HG03064 (cell line): ENCODE measurements around the gene DBN1.

Source experiments
- ATAC-seq: cut with Tn5 transposase; IDR thresholded peaks from one replicate; pipeline ENCODE4 v1.9.1; 2021; ENCODE audit warnings: low read depth; ENCODE audit not compliant: unreplicated experiment

DBN1 gene

DNA sequence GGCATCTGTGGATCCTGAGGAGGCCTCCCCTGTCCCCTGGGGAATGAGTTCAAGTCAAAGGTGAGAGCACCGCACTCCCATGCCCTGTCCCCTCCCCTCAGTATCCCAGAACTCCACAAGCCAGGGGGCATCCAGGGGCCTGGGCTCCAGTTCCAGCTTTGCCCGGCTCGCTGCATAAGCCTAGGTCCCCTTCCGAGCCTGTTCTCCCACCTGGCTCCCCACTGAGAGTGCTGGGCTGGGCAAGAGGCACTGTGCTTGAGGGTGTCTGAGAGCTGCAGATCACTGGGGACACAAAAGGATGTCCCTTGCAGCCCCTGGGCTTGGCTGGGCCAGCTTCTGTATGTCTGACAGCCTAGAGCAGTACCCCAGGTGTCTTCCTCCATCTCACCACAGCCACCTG, 31.6 kb upstream of the DBN1 start:
- no peak for ATAC-seq

- ATAC-seq = no peak
Measured at GRCh38 chr5:177504086-177505056, 30.9 kb upstream of the DBN1 start.

GRCh38 chr5:177503351-177504085, 30.1 kb upstream of the DBN1 start:
- ATAC-seq = no peak

GRCh38 chr5:177502886-177503285, 29.5 kb upstream of the DBN1 start:
- no peak for ATAC-seq

GRCh38 chr5:177501874-177502678, 28.6 kb upstream of the DBN1 start:
- no peak for ATAC-seq

GRCh38 chr5:177500685-177501522, 27.5 kb upstream of the DBN1 start:
- no peak for ATAC-seq

GRCh38 chr5:177499842-177500241, 26.4 kb upstream of the DBN1 start:
- no peak for ATAC-seq

DNA sequence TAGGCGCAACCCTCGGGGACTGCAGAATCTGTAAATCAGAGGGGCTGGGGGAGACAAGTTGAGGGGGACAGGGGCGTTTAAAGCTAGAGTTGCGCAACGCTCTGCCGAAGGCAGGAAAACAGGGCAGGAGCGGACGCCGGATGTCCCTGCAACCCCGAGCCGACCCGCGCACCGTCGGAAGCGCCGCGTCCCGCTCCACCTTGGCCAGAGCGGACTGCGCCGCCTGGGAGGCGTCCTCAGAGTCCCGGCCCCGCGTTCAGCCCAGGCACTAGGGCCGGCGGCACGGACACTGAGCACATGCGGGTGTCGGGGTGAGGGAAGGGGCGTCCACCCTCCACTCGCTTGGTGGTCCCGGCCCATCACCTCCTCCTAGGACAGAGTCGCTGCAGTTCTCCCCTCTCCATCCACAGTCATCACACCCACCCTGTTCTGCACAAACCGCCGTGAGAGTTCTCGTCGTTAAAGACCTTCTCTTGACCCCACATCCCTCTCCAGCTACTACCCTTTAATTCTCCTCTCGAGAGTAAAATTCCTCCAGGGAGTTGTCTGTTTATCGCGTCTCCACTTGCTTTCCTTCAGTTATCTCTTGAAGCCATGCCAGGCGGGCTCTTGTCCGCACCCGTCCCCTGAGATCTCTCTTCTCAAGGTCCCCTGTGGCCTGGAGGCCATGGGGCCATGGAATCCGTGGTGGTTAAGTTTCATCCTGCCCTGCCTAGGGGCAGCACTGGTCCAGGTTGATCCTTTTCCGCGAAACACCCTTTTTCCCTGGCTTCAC, 24.8 kb upstream of the DBN1 start:
- no peak for ATAC-seq

GRCh38 chr5:177497292-177498012, 24.0 kb upstream of the DBN1 start, which contains the start of gene PDLIM7:
TSS of gene PDLIM7 (minus strand) at chr5:177497604. CDS start at chr5:177496512, 1,092 bp downstream.
- peak; percentile 62 for ATAC-seq

DNA sequence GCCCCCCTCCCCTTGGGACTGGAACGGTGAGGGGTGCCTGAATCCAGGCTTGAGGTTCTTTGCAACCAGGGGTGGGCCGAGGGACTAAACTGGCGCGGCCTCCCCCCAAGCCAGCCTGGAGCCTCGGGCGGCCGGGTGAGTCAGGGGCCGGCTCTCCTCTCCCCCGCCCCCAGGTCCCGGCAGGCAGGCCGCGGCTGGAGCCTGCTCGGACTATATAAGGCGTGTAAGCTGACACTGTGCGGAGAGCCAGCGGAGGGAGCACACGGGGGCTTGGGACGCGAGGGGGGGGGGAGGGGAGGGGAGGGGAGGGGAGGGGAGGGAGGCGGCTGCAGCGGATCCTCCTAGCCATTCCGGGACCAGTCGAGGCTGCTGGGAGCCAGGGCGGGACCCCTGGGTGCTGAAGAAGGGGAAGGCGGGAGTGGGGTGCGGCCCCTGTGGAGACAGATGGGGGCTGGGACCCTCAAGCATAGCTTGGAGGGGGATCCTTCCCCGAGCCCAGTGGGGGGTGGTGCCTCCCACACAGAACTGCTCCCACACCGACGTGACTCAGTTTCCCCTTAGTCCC, 23.4 kb upstream of the DBN1 start:
- ATAC-seq = no peak

GRCh38 chr5:177496070-177496726, 22.8 kb upstream of the DBN1 start:
- no peak for ATAC-seq

DNA sequence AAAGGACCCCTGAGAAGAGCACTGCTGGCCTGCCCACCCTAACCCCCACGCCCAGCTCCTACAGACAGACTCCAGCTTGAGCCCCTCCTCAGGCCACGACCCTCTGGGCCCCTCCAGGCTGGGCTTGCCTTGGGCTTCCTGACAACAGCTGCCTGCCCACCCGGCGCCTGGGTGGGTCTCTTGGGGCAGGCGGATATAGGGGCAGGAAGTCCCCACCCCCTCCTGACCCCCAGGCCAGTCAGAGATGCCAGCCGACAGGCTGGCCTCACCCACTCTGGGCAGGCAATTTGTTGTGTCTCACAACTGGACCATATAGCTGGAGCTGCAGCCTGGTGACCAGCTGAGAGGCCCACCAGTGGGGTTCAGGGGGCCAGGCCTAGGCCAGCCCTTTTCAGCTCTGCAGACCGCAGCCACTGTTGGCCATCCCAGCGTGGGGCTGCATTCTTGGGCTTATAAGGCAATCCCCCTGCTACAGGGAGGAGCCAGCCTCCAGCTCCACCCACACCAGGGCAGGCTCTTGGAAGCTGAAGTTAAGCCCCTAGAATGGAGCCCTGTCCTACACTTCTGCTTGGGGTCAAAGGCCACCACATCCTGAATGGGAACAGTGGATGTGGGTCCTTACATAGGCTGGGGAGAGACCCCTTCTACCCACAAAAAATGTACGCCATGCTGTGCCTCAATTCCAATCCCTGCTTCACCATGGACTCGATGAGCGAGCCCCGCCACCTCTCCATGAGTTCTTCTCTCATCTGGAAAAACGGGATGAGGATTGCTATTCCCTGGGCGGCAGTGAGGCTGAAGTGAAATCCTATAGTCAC, 22.0 kb upstream of the DBN1 start:
- no peak for ATAC-seq

GRCh38 chr5:177494346-177495195, 21.1 kb upstream of the DBN1 start:
- no peak for ATAC-seq

- ATAC-seq = no peak
Measured at GRCh38 chr5:177493795-177494345, 20.4 kb upstream of the DBN1 start.

- no peak for ATAC-seq
Measured at GRCh38 chr5:177492841-177493240, 19.4 kb upstream of the DBN1 start.
